Testis (tissue), 3 donors: ENCODE measurements around the gene TRIOBP. TPM values are rescaled to one million over a fixed set of nuclear protein-coding genes. Genes with fewer than 3 reads are reported as not detected.
"Not testable (repeated sequence)": the region's sequence is repeated elsewhere in the genome, so short reads cannot be mapped to it uniquely, and the experiment has no call there.

ENCODE experiments used
- DNase-seq: peaks from one replicate; pipeline ENCODE4 v3.0.0-alpha.2; 2019
- H3K27ac ChIP-seq, 2 donors: fragments of 200-600 bp; sonication (generic); one replicate each; pipeline ENCODE4 v1.5.1; 2019
- H3K27me3 ChIP-seq: fragments of 200-600 bp; sonication (generic); one replicate; pipeline ENCODE4 v1.5.1; 2019
- H3K36me3 ChIP-seq: fragments of 200-600 bp; sonication (generic); one replicate; pipeline ENCODE4 v1.5.1; 2017; ENCODE audit warnings: low read depth; ENCODE audit errors: missing control alignments
- H3K4me1 ChIP-seq: fragments of 200-600 bp; sonication (generic); one replicate; pipeline ENCODE4 v1.5.1; 2019
- H3K4me3 ChIP-seq, 2 donors: fragments of 200-600 bp; sonication (generic); one replicate each; pipeline ENCODE4 v1.5.1; 2017 to 2019
- H3K9me3 ChIP-seq: fragments of 200-600 bp; sonication (generic); one replicate; pipeline ENCODE4 v1.5.1; 2017
- POLR2A ChIP-seq: fragments of 450-650 bp; IDR thresholded peaks from one replicate; pipeline ENCODE4 v1.6.1; 2017; ENCODE audit warnings: antibody characterized with exemption, mild to moderate bottlenecking, moderate library complexity
- WGBS, 2 donors: methylation state at CpG; one replicate each; pipeline ENCODE4 v1.1.5; 2018; 5-methylcytosine and 5-hydroxymethylcytosine counted together
- intact Hi-C: fragments of 100-400 bp; cut with DNase I; formaldehyde crosslinking; loops from one replicate; pipeline ENCODE4 v1.15.1; 2023; ENCODE audit warnings: low total_unique reads
- polyA plus RNA-seq: library from polyadenylated mRNA; stranded (reverse); fragments of 350-450 nt; fragmentation: Illumina TruSeq; extraction: RNeasy Lipid Tissue Mini Kit (QIAGEN cat#74804); gene quantifications from one replicate; pipeline ENCODE4 v1.2.3, GENCODE V29; 2014; ENCODE audit warnings: low read depth, low replicate concordance; ENCODE audit not compliant: insufficient read depth
- total RNA-seq, 2 donors: library from RNA; depleted of rRNA; stranded (reverse); fragments of >200 nt; gene quantifications; one replicate each; pipeline ENCODE4 v1.2.3, GENCODE V29; 2016
- TF ChIP-seq, protein P1 (sequence below), 3 experiments: fragments of 450-650 bp in 2 of 3; fragments of 200-600 bp in 1 of 3; sonication (generic) in 1 of 3; IDR thresholded peaks; one replicate each; pipeline ENCODE4 v1.5.1; 2016 to 2019; ENCODE audit warnings: antibody characterized with exemption in 3 of 3, mild to moderate bottlenecking in 2 of 3, moderate library complexity in 1 of 3

TRIOBP gene
- total and polyA plus RNA-seq, 3 donors from 2014 or later: 52.9 to 80.2 (median 74.0) TPM

DNA sequence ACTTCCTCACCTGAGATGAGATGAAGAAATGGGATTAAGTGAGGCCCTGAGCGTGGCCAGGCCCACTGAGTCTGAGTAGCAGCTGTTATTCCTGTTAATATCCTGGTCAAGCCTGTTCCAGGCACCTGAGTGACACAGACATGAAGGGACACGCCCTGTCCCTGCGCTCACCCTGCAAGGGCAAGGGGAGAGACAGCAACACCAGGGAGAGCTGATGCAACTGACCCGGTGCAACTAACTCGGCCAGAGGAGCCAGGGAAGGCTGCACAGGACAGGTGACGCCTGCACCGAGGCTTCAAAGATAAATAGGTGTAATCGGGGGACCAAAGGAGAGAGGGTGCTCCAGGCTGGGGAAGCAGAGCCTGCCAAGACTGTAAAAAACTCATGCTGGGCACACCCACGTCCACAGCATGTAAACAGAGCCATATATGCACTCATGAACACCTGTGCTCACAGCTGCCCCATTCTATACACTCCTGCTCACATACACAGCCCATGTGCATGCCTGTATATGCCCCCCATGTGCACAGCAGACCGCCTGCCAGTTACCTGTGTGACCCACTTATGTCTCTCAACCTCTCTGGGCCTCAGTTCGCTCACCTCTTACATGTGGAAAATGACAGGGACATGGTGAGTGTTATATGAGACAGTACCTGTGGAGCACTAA, 88.1 kb downstream of the TRIOBP start:
- H3K4me3 ChIP-seq: no peak overlapping the region
- WGBS, 2 donors: 86% methylated on average over 8 to 11 of the region's 11 CpGs

DNA sequence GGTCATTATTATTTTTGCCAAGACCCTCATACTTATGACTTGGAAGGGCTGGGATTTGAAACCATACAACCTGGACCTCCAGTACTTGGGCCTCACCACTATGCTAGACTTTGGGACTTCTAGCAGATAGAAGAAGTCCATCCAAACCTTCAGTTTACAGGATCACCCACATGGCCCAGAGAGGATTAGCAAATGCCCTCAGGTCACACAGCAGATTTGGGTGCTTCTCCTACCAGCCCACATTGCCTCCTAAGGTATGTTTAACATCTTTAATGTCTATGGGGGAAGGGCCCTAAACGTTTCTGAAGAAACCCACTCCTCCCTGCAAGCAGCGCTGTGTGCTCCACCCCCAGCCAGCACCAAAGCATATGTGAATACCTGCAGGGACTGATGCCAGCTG, 93.4 kb downstream of the TRIOBP start:
- intact Hi-C loops: loop anchor here (10.0 kb wide), 1 partner anchor 125 kb away; no protein-coding TSS in a partner anchor
- TF ChIP-seq POLR2A: no peak
- TF ChIP-seq, protein P1, sequence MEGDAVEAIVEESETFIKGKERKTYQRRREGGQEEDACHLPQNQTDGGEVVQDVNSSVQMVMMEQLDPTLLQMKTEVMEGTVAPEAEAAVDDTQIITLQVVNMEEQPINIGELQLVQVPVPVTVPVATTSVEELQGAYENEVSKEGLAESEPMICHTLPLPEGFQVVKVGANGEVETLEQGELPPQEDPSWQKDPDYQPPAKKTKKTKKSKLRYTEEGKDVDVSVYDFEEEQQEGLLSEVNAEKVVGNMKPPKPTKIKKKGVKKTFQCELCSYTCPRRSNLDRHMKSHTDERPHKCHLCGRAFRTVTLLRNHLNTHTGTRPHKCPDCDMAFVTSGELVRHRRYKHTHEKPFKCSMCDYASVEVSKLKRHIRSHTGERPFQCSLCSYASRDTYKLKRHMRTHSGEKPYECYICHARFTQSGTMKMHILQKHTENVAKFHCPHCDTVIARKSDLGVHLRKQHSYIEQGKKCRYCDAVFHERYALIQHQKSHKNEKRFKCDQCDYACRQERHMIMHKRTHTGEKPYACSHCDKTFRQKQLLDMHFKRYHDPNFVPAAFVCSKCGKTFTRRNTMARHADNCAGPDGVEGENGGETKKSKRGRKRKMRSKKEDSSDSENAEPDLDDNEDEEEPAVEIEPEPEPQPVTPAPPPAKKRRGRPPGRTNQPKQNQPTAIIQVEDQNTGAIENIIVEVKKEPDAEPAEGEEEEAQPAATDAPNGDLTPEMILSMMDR (IDR thresholded peaks at IDR 0.05): no peak
- DNase-seq: no peak
- no peak overlapping the region for H3K27ac ChIP-seq
- no peaks in the 10 kb centered on the region for H3K4me1 ChIP-seq
- WGBS, 2 donors: 50 to 71% methylated on average over 2 of the region's 2 CpGs
- H3K36me3 ChIP-seq: no peaks in the 10 kb centered on the region
- H3K27me3 ChIP-seq: no peaks in the 10 kb centered on the region
- no peaks in the 10 kb centered on the region for H3K9me3 ChIP-seq
- no peak overlapping the region for H3K4me3 ChIP-seq

More for the DNA sequence above, 88.1 kb downstream of the TRIOBP start:
- no peak for TF ChIP-seq POLR2A
- TF ChIP-seq, protein P1 (IDR thresholded peaks at IDR 0.05): no peak
- H3K27ac ChIP-seq: no peak overlapping the region
- H3K27me3 ChIP-seq: no peaks in the 10 kb centered on the region
- intact Hi-C loops: no loop called here
- DNase-seq: no peak
- H3K36me3 ChIP-seq: no peaks in the 10 kb centered on the region
- no peaks in the 10 kb centered on the region for H3K4me1 ChIP-seq
- no peaks in the 10 kb centered on the region for H3K9me3 ChIP-seq

DNA sequence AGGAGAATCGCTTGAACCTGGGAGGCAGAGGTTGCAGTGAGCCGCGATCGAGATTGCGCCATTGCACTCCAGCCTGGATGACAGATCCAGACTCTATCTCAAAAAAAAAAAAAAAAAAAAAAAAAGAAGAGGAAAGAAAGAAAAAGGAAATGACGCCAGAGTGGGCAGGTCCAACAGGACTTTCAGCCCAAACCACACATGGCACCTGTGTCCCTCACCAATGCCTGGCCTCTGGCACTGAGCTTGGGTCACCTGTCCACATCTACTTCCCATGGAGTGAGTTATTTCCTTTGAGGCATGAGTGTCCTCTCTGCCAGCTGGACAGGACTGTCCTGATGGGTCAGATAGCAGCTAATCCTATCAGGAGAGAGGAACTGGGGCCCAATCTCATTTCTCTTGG, 95.6 kb downstream of the TRIOBP start:
- H3K36me3 ChIP-seq: no peaks in the 10 kb centered on the region
- WGBS, 2 donors: 92 to 97% methylated on average over 6 of the region's 6 CpGs
- intact Hi-C loops: loop anchor here (10.0 kb wide), 1 partner anchor 128 kb away; no protein-coding TSS in a partner anchor
- no peak for TF ChIP-seq POLR2A
- TF ChIP-seq, protein P1 (IDR thresholded peaks at IDR 0.05): no peak
- DNase-seq: no peak
- H3K4me1 ChIP-seq: no peaks in the 10 kb centered on the region
- H3K27ac ChIP-seq: no peak overlapping the region
- H3K4me3 ChIP-seq: no peak overlapping the region
- no peaks in the 10 kb centered on the region for H3K9me3 ChIP-seq
- H3K27me3 ChIP-seq: no peaks in the 10 kb centered on the region

DNA sequence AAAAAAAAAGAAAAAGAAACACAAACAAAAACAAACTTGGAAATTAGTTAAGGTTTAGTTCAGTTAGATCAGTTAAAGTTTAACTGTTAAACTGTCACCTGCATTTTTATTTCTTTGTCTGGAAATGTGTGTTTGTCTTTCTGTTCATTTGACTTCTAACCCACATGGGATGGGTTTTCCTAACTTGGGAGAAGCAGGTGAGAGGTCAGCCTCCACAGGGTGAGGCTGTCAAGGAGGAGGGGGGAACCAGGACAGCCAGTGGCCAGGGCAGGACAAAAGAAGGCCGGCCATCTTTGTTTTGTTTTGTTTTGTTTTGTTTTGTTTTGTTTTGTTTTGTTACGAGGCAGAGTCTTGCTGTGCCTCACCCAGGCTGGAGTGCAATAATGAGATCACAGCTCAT, 97.5 kb downstream of the TRIOBP start:
- Histone ChIP-seq H3K36me3 (no peaks in the 10 kb centered on the region), H3K27me3 (no peaks in the 10 kb centered on the region), H3K27ac (no peak overlapping the region), H3K4me1 (no peaks in the 10 kb centered on the region), H3K4me3 (no peak overlapping the region), H3K9me3 (no peaks in the 10 kb centered on the region)
- TF ChIP-seq POLR2A: no peak
- TF ChIP-seq, protein P1 (IDR thresholded peaks at IDR 0.05): no peak
- WGBS, 2 donors: 82 to 90% methylated on average over 2 of the region's 2 CpGs
- DNase-seq: no peak
- intact Hi-C loops: loop anchor here (10.0 kb wide), 1 partner anchor 130 kb away; no protein-coding TSS in a partner anchor

DNA sequence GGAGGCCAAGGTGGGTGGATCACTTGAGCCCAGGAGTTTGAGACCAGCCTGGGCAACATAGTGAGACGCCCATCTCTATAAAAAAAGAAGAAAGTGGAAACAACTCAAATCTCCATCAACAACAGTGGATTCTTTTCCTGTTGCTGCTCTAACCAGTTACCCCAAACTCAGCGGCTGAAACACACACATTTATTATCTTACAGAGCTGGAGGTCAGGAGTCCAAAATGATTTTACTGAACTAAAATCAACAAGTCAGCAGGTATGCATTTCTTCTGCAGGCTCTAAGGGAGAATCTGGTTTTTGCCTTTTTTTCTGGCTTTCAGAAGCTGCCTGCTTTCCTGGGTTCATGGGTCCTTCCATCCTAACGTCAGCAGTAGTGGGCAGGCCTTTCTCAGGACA, 99.2 kb downstream of the TRIOBP start:
- H3K4me1 ChIP-seq: no peaks in the 10 kb centered on the region
- no peak overlapping the region for H3K27ac ChIP-seq
- intact Hi-C loops: loop anchor here (10.0 kb wide), 1 partner anchor 131 kb away; no protein-coding TSS in a partner anchor
- no peak for DNase-seq
- no peak for TF ChIP-seq POLR2A
- TF ChIP-seq, protein P1 (IDR thresholded peaks at IDR 0.05): no peak
- 65 to 82% methylated on average over 3 of the region's 3 CpGs for WGBS, 2 donors
- H3K27me3 ChIP-seq: no peaks in the 10 kb centered on the region
- no peaks in the 10 kb centered on the region for H3K36me3 ChIP-seq
- no peak overlapping the region for H3K4me3 ChIP-seq
- no peaks in the 10 kb centered on the region for H3K9me3 ChIP-seq

DNA sequence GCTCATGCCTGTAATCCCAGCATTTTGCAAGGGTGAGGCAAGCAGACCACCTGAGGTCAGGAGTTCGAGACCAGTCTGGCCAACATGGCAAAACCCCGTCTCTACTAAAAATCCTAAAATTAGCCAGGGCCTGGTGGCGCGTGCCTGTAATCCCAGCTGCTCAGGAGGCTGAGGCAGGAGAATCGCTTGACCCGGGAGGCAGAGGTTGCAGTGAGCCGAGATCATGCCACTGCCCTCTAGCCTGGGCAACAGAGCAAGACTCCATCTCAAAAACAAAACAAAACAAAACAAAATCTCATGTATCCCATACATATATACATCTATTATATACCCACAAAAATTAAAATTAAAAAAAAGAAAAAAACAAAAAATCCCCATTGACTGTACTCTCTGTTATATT, 100.4 kb downstream of the TRIOBP start:
- H3K36me3 ChIP-seq, H3K27me3 ChIP-seq, H3K27ac ChIP-seq, H3K4me1 ChIP-seq, H3K4me3 ChIP-seq, DNase-seq, H3K9me3 ChIP-seq: not testable (repeated sequence)
- 90 to 94% methylated on average over 7 of the region's 7 CpGs for WGBS, 2 donors
- intact Hi-C loops: loop anchor here (10.0 kb wide), 1 partner anchor 132 kb away; no protein-coding TSS in a partner anchor
